NCI-H1105 (cell line): ENCODE measurements around the gene RTL10.
A peak's percentile ranks its signal among the peaks of the same experiment; 100 is the strongest.
"Not testable (repeated sequence)": the region's sequence is repeated elsewhere in the genome, so short reads cannot be mapped to it uniquely, and the experiment has no call there.

Experiments used
- DNase-seq: peaks from one replicate; lab custom pipeline; 2025; lab: John Stamatoyannopoulos, UW

The RTL10 gene

GRCh38 chr22:19843857-19844376, 10.8 kb downstream of the RTL10 start:
- no peak for DNase-seq

GRCh38 chr22:19843107-19843856, 11.4 kb downstream of the RTL10 start:
- DNase-seq: peak; percentile 65

- no peak for DNase-seq
Measured at GRCh38 chr22:19842393-19843106, 12.1 kb downstream of the RTL10 start.

GRCh38 chr22:19841641-19842392, 12.9 kb downstream of the RTL10 start:
- no peak for DNase-seq

GRCh38 chr22:19840955-19841640, 13.6 kb downstream of the RTL10 start:
- DNase-seq: no peak

- DNase-seq: no peak
Measured at GRCh38 chr22:19840059-19840458, 14.6 kb downstream of the RTL10 start.

GRCh38 chr22:19837915-19838314, 16.8 kb downstream of the RTL10 start:
- DNase-seq: no peak

- DNase-seq: no peak
Measured at GRCh38 chr22:19836512-19836911, 18.2 kb downstream of the RTL10 start.

- DNase-seq: no peak
Measured at GRCh38 chr22:19834599-19834998, 20.1 kb downstream of the RTL10 start.

GRCh38 chr22:19833327-19833726, 21.3 kb downstream of the RTL10 start:
- not testable (repeated sequence) for DNase-seq

- DNase-seq: no peak
Measured at GRCh38 chr22:19832476-19833108, 22.1 kb downstream of the RTL10 start.

- not testable (repeated sequence) for DNase-seq
Measured at GRCh38 chr22:19831979-19832378, 22.7 kb downstream of the RTL10 start.

GRCh38 chr22:19831016-19831415, 23.7 kb downstream of the RTL10 start:
- DNase-seq: no peak

GRCh38 chr22:19828035-19828401, 26.7 kb downstream of the RTL10 start:
- DNase-seq: no peak

- no peak for DNase-seq
Measured at GRCh38 chr22:19827341-19828034, 27.2 kb downstream of the RTL10 start.

- no peak for DNase-seq
Measured at GRCh38 chr22:19826619-19826950, 28.1 kb downstream of the RTL10 start.

- DNase-seq: no peak
Measured at GRCh38 chr22:19825904-19826618, 28.6 kb downstream of the RTL10 start.

- no peak for DNase-seq
Measured at GRCh38 chr22:19824926-19825339, 29.7 kb downstream of the RTL10 start.

GRCh38 chr22:19824212-19824925, 30.3 kb downstream of the RTL10 start:
- no peak for DNase-seq

- no peak for DNase-seq
Measured at GRCh38 chr22:19823902-19824211, 30.8 kb downstream of the RTL10 start.
